ENCODE results near the gene AEBP2. TPM values are rescaled to one million over a fixed set of nuclear protein-coding genes. Genes with fewer than 3 reads are reported as not detected.

Gene AEBP2
- total and polyA plus RNA-seq, 2 experiments from 2014 or later = 10.4 to 16.6 TPM

GRCh38 chr12:19520646-19521415 is 81.5 kb downstream of the AEBP2 start:
- no peaks in the 10 kb centered on the region for H3K9me2 ChIP-seq (ENCODE audit: insufficient read depth)

GRCh38 chr12:19525274-19525673 is 86.0 kb downstream of the AEBP2 start:
- H3K27ac ChIP-seq = no peak overlapping the region
- no peaks in the 10 kb centered on the region for H3K9me2 ChIP-seq (ENCODE audit: insufficient read depth)
- H3K27me3 ChIP-seq (replicated peaks; ENCODE audit: insufficient read depth) = no peaks in the 10 kb centered on the region
- peaks cover 7% of the 10 kb centered on the region; the same call in 1 of the 2 replicates for H3K36me3 ChIP-seq (ENCODE audit: low read depth)
- peaks cover 16% of the 10 kb centered on the region for H3F3A ChIP-seq (ENCODE audit: insufficient read depth)
- WGBS, 2 experiments (ENCODE audit: low coverage in 1 of 2, low lambda C conversion rate in 2 of 2, missing lambda C conversion rate in 2 of 2) = 96 to 98% methylated on average over 7 of the region's 7 CpGs
- no peak for TF ChIP-seq EZH2phosphoT487 (IDR thresholded peaks at IDR 0.05; ENCODE audit: insufficient read depth, low read depth)
- TF ChIP-seq EZH2 (IDR thresholded peaks at IDR 0.05; ENCODE audit: insufficient read depth, poor library complexity, severe bottlenecking) = no peak
- H3K79me2 ChIP-seq (ENCODE audit: insufficient read depth) = no peaks in the 10 kb centered on the region
- H3K4me2 ChIP-seq (ENCODE audit: unreplicated experiment) = no peak overlapping the region
- no peak overlapping the region for H2AFZ ChIP-seq
- H4K20me1 ChIP-seq (ENCODE audit: insufficient read depth) = no peaks in the 10 kb centered on the region
- H3K9me3 ChIP-seq (ENCODE audit: low read depth) = no peaks in the 10 kb centered on the region
- no peak for DNase-seq
- in situ Hi-C loops (cut with MboI) = no loop called here
- H3K4me3 ChIP-seq = no peak overlapping the region
- no peak overlapping the region for H3K9ac ChIP-seq
- H3K4me1 ChIP-seq (ENCODE audit: insufficient read depth) = peaks cover 12% of the 10 kb centered on the region

More at GRCh38 chr12:19520646-19521415, 81.5 kb downstream of the AEBP2 start:
- Histone ChIP-seq H3K9me3 (ENCODE audit: low read depth) (no peaks in the 10 kb centered on the region), H3K9ac (no peak overlapping the region), H3K79me2 (ENCODE audit: insufficient read depth) (0 out of 2 replicates have a peak, but pooled peaks cover 8% of the 10 kb centered on the region), H3K27ac (no peak overlapping the region), H3K4me2 (ENCODE audit: unreplicated experiment) (no peak overlapping the region), H4K20me1 (ENCODE audit: insufficient read depth) (no peaks in the 10 kb centered on the region), H3K27me3 (replicated peaks; ENCODE audit: insufficient read depth) (no peaks in the 10 kb centered on the region), H3K4me3 (no peak overlapping the region), H2AFZ (no peak overlapping the region), H3K36me3 (ENCODE audit: low read depth) (peaks cover 21% of the 10 kb centered on the region), H3F3A (ENCODE audit: insufficient read depth) (no peaks in the 10 kb centered on the region), H3K4me1 (ENCODE audit: insufficient read depth) (no peaks in the 10 kb centered on the region; the same call in 1 of the 2 replicates)
- peak; percentile 13 for DNase-seq
- in situ Hi-C loops (cut with MboI) = no loop called here
- no peak for TF ChIP-seq EZH2phosphoT487 (IDR thresholded peaks at IDR 0.05; ENCODE audit: insufficient read depth, low read depth)
- 66 to 71% methylated on average over 5 of the region's 5 CpGs for WGBS, 2 experiments (ENCODE audit: low coverage in 1 of 2, low lambda C conversion rate in 2 of 2, missing lambda C conversion rate in 2 of 2)

DNA sequence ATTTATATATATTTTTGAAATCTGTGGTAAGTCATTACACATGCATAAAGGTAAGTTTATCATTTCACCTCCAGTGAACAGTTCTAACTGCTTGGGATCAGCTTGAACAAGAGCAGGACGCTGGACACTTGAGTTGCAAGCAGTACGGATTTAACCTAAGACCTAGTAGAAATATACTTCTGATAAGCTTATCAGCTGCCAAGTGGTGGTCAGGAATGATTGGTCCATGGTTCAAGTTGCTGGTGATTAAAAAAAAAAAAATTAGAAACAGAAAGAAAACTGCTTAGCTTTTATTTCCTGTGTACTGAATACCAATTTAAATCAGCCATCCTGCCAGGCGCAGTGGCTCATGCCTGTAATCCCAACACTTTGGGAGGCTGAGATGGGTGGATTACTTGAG is 88.6 kb downstream of the AEBP2 start:
- no peak overlapping the region for H3K9ac ChIP-seq
- H3K27me3 ChIP-seq (replicated peaks; ENCODE audit: insufficient read depth) = no peaks in the 10 kb centered on the region
- H3K36me3 ChIP-seq (ENCODE audit: low read depth) = no peaks in the 10 kb centered on the region
- DNase-seq = no peak
- no peak overlapping the region for H3K27ac ChIP-seq
- H3K4me3 ChIP-seq = no peak overlapping the region
- no peak overlapping the region for H3K4me2 ChIP-seq (ENCODE audit: unreplicated experiment)
- WGBS, 2 experiments (ENCODE audit: low coverage in 1 of 2, low lambda C conversion rate in 2 of 2, missing lambda C conversion rate in 2 of 2) = 97 to 100% methylated on average over 3 of the region's 3 CpGs
- in situ Hi-C loops (cut with MboI) = no loop called here
- H3K9me3 ChIP-seq (ENCODE audit: low read depth) = no peaks in the 10 kb centered on the region
- H4K20me1 ChIP-seq (ENCODE audit: insufficient read depth) = no peaks in the 10 kb centered on the region
- peaks cover 23% of the 10 kb centered on the region for H3K4me1 ChIP-seq (ENCODE audit: insufficient read depth)
- no peaks in the 10 kb centered on the region for H3K9me2 ChIP-seq (ENCODE audit: insufficient read depth)
- TF ChIP-seq EZH2phosphoT487 (IDR thresholded peaks at IDR 0.05; ENCODE audit: insufficient read depth, low read depth) (no peak), EZH2 (IDR thresholded peaks at IDR 0.05; ENCODE audit: insufficient read depth, poor library complexity, severe bottlenecking) (no peak)
- no peaks in the 10 kb centered on the region for H3K79me2 ChIP-seq (ENCODE audit: insufficient read depth)
- peaks cover 20% of the 10 kb centered on the region for H3F3A ChIP-seq (ENCODE audit: insufficient read depth)
- no peak overlapping the region for H2AFZ ChIP-seq

DNA sequence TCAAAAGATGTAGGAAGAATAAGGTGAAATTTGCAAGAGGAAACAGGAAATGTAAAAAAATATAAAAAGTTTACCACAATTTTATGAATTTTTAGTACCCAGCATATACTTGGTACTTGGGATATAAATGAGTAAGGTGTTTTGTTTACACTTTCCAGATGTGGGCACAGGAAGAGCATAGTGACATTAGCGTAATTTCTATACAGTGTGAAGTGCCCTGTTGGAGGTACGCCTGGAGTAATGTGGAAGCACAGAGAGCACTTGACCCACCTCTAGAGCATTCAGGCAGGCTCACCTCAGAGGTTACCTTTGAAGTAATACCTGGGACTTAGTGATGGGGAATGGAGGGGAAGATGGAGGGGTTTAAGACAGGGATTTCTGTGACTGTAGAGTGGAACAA is 89.5 kb downstream of the AEBP2 start:
- Histone ChIP-seq H3K4me2 (ENCODE audit: unreplicated experiment) (no peak overlapping the region), H2AFZ (no peak overlapping the region), H3K4me1 (ENCODE audit: insufficient read depth) (peaks cover 23% of the 10 kb centered on the region), H3F3A (ENCODE audit: insufficient read depth) (peaks cover 20% of the 10 kb centered on the region), H3K36me3 (ENCODE audit: low read depth) (no peaks in the 10 kb centered on the region), H3K9ac (no peak overlapping the region), H3K27me3 (replicated peaks; ENCODE audit: insufficient read depth) (no peaks in the 10 kb centered on the region), H3K9me3 (ENCODE audit: low read depth) (no peaks in the 10 kb centered on the region), H3K79me2 (ENCODE audit: insufficient read depth) (no peaks in the 10 kb centered on the region), H4K20me1 (ENCODE audit: insufficient read depth) (no peaks in the 10 kb centered on the region), H3K9me2 (ENCODE audit: insufficient read depth) (no peaks in the 10 kb centered on the region), H3K4me3 (no peak overlapping the region), H3K27ac (no peak overlapping the region)
- WGBS, 2 experiments (ENCODE audit: low coverage in 1 of 2, low lambda C conversion rate in 2 of 2, missing lambda C conversion rate in 2 of 2) = 96 to 100% methylated on average over 2 of the region's 2 CpGs
- TF ChIP-seq EZH2phosphoT487 (IDR thresholded peaks at IDR 0.05; ENCODE audit: insufficient read depth, low read depth) (no peak), EZH2 (IDR thresholded peaks at IDR 0.05; ENCODE audit: insufficient read depth, poor library complexity, severe bottlenecking) (no peak)
- DNase-seq = no peak
- in situ Hi-C loops (cut with MboI) = no loop called here
